H9 (cell line): Measurements from ENCODE around the gene KIF21B. TPM values are rescaled to one million over a fixed set of nuclear protein-coding genes. Genes with fewer than 3 reads are reported as not detected.

Experiments
- DNase-seq: peaks from one replicate; pipeline ENCODE4 v3.0.0-alpha.2; 2017
- H2AFZ ChIP-seq: one replicate; pipeline ENCODE4 v1.6.1; 2013; ENCODE audit warnings: mild to moderate bottlenecking, low read length, control low read depth, moderate library complexity
- H2AK5ac ChIP-seq: 2 replicates; pipeline ENCODE4 v1.6.1; 2013; ENCODE audit warnings: low read length, control low read depth, mixed read lengths; ENCODE audit not compliant: insufficient read length
- H2BK120ac ChIP-seq: one replicate; pipeline ENCODE4 v1.6.1; 2013; ENCODE audit warnings: low read depth, mild to moderate bottlenecking, low read length, control low read depth, inconsistent platforms; ENCODE audit not compliant: poor library complexity, severe bottlenecking
- H2BK12ac ChIP-seq: 2 replicates; pipeline ENCODE4 v1.6.1; 2013; ENCODE audit warnings: low read length, control low read depth, mixed read lengths, low read depth; ENCODE audit not compliant: insufficient read length
- H2BK15ac ChIP-seq: 2 replicates; pipeline ENCODE4 v1.6.1; 2013; ENCODE audit warnings: low read depth, low read length, control low read depth
- H2BK20ac ChIP-seq: one replicate; pipeline ENCODE4 v1.6.1; 2013; ENCODE audit warnings: low read depth, mild to moderate bottlenecking, low read length, control low read depth, inconsistent platforms; ENCODE audit not compliant: poor library complexity, severe bottlenecking
- H2BK5ac ChIP-seq: 2 replicates; pipeline ENCODE4 v1.6.1; 2013; ENCODE audit warnings: low read length, control low read depth, mixed read lengths; ENCODE audit not compliant: insufficient read length
- H3K14ac ChIP-seq: 2 replicates; pipeline ENCODE4 v1.6.1; 2013; ENCODE audit warnings: low read length, control low read depth; ENCODE audit not compliant: insufficient read depth
- H3K18ac ChIP-seq: 2 replicates; pipeline ENCODE4 v1.6.1; 2013; ENCODE audit warnings: low read depth, mild to moderate bottlenecking, mixed read lengths, low read length, control low read depth; ENCODE audit not compliant: insufficient read length
- H3K23ac ChIP-seq: 2 replicates; pipeline ENCODE4 v1.6.1; 2013; ENCODE audit warnings: low read length, control low read depth, mixed read lengths, low read depth; ENCODE audit not compliant: insufficient read length
- H3K23me2 ChIP-seq: 2 replicates; pipeline ENCODE4 v1.6.1; 2013; ENCODE audit warnings: low read depth, mild to moderate bottlenecking, mixed read lengths, low read length, control low read depth; ENCODE audit not compliant: insufficient read length, poor library complexity, severe bottlenecking
- H3K27ac ChIP-seq: 2 replicates; pipeline ENCODE4 v1.5.1; 2013; ENCODE audit warnings: low read length, control low read depth, mixed read lengths, low read depth; ENCODE audit not compliant: insufficient read length
- H3K27me3 ChIP-seq: 2 replicates; pipeline ENCODE4 v1.6.1; 2013; ENCODE audit warnings: low read length, control low read depth, inconsistent platforms; ENCODE audit not compliant: insufficient read depth
- H3K4ac ChIP-seq: 2 replicates; pipeline ENCODE4 v1.6.1; 2013; ENCODE audit warnings: low read depth, mild to moderate bottlenecking, control low read depth, inconsistent platforms, low read length, moderate library complexity
- H3K4me1 ChIP-seq: 2 replicates; pipeline ENCODE4 v1.6.1; 2013; ENCODE audit warnings: low read length, control low read depth, inconsistent platforms; ENCODE audit not compliant: insufficient read depth
- H3K4me2 ChIP-seq: 2 replicates; pipeline ENCODE4 v1.6.1; 2013; ENCODE audit warnings: low read length, control low read depth, mixed read lengths; ENCODE audit not compliant: insufficient read length, insufficient read depth
- H3K56ac ChIP-seq: 2 replicates; pipeline ENCODE4 v1.6.1; 2013; ENCODE audit warnings: low read depth, mild to moderate bottlenecking, mixed read lengths, low read length, control low read depth; ENCODE audit not compliant: insufficient read length
- H3K79me1 ChIP-seq: 2 replicates; pipeline ENCODE4 v1.6.1; 2013; ENCODE audit warnings: low read depth, mild to moderate bottlenecking, moderate library complexity, low read length, control low read depth, inconsistent platforms; ENCODE audit not compliant: insufficient read depth, poor library complexity, severe bottlenecking
- H3K79me2 ChIP-seq: 2 replicates; pipeline ENCODE4 v1.6.1; 2013; ENCODE audit warnings: low read length, control low read depth, inconsistent platforms; ENCODE audit not compliant: insufficient read depth
- H3K9ac ChIP-seq: 2 replicates; pipeline ENCODE4 v1.6.1; 2013; ENCODE audit warnings: low read length, control low read depth, mixed read lengths; ENCODE audit not compliant: insufficient read length; ENCODE audit errors: extremely low read depth
- H3K9me3 ChIP-seq: one replicate; pipeline ENCODE4 v1.6.1; 2013; ENCODE audit warnings: low read depth, low read length, inconsistent platforms; ENCODE audit not compliant: control insufficient read depth
- H3T11ph ChIP-seq: one replicate; pipeline ENCODE4 v1.6.1; 2013; ENCODE audit warnings: mild to moderate bottlenecking, low read length, control low read depth, inconsistent platforms
- H4K20me1 ChIP-seq: one replicate; pipeline ENCODE4 v1.6.1; 2013; ENCODE audit not compliant: control insufficient read depth, insufficient read length, insufficient read depth
- H4K5ac ChIP-seq: 2 replicates; pipeline ENCODE4 v1.6.1; 2013; ENCODE audit warnings: low read depth, mild to moderate bottlenecking, mixed read lengths, low read length, control low read depth; ENCODE audit not compliant: insufficient read length
- H4K8ac ChIP-seq: replicated peaks from 2 replicates; pipeline ENCODE4 v1.6.1; 2013; ENCODE audit warnings: low read length, control low read depth, mixed read lengths, low read depth; ENCODE audit not compliant: insufficient read length
- H4K91ac ChIP-seq: 2 replicates; pipeline ENCODE4 v1.6.1; 2013; ENCODE audit warnings: low read depth, mild to moderate bottlenecking, moderate library complexity, mixed read lengths, low read length, control low read depth; ENCODE audit not compliant: insufficient read length
- H3K27ac Mint-ChIP-seq, 3 experiments: 2 replicates in 2 of 3; 3 replicates in 1 of 3; pipeline ENCODE4 v1.8.0; 2020 to 2021; ENCODE audit warnings: mixed read lengths in 3 of 3, mild to moderate bottlenecking in 1 of 3, moderate library complexity in 1 of 3
- H3K27me3 Mint-ChIP-seq: 2 replicates; pipeline ENCODE4 v1.8.0; 2021; ENCODE audit warnings: low read depth, mild to moderate bottlenecking, moderate library complexity, mixed read lengths
- H3K36me3 Mint-ChIP-seq, 3 experiments: 2 replicates in 2 of 3; 3 replicates in 1 of 3; pipeline ENCODE4 v1.8.0; 2020 to 2021; ENCODE audit warnings: low read depth in 3 of 3, mixed read lengths in 3 of 3; ENCODE audit not compliant: insufficient read depth in 1 of 3
- H3K4me1 Mint-ChIP-seq, 2 experiments: 2 replicates each; pipeline ENCODE4 v1.8.0; 2020; ENCODE audit warnings: mixed read lengths in 2 of 2
- H3K4me3 Mint-ChIP-seq, 2 experiments: 2 replicates in 1 of 2; 3 replicates in 1 of 2; pipeline ENCODE4 v1.8.0; 2020 to 2021; ENCODE audit warnings: mild to moderate bottlenecking in 2 of 2, mixed read lengths in 2 of 2, moderate library complexity in 1 of 2
- H3K9me3 Mint-ChIP-seq, 2 experiments: 2 replicates in 1 of 2; 3 replicates in 1 of 2; pipeline ENCODE4 v1.8.0; 2020; ENCODE audit warnings: mild to moderate bottlenecking in 2 of 2, mixed read lengths in 2 of 2, moderate library complexity in 1 of 2
- WGBS: extraction: QIAGEN DNeasy Blood & Tissue Kit; methylation state at CpG from one replicate; pipeline ENCODE4 v1.1.7; 2013; ENCODE audit warnings: missing lambda C conversion rate, low lambda C conversion rate, mixed read lengths; ENCODE audit not compliant: insufficient read length; ENCODE audit errors: extremely low coverage; 5-methylcytosine and 5-hydroxymethylcytosine counted together
- total RNA-seq: library from RNA; stranded (reverse); gene quantifications from 2 replicates; pipeline ENCODE4 v1.2.1, GENCODE V29; 2021
- TF ChIP-seq, protein P1 (sequence below): fragments of 200-600 bp; sonication (generic); conservative IDR thresholded peaks from 3 replicates; pipeline ENCODE4 v1.8.0; 2021; ENCODE audit warnings: antibody characterized with exemption, mild to moderate bottlenecking

The KIF21B gene
- total RNA-seq, 1 experiment from 2014 or later, result 7.5 TPM

- no CpG with 5 or more reads among the region's 17 CpGs for WGBS
- Histone ChIP-seq H3K79me1 (no peaks in the 10 kb centered on the region), H3K4me1 (peaks cover 16% of the 10 kb centered on the region), H2BK12ac (no peak overlapping the region), H3K18ac (no peak overlapping the region), H3K27ac (no peak overlapping the region), H4K91ac (no peak overlapping the region), H3K9me3 (no peaks in the 10 kb centered on the region), H2AK5ac (no peak overlapping the region), H3K4me2 (peak overlapping the region; percentile 57), H2AFZ (no peak overlapping the region), H3K23ac (no peak overlapping the region), H2BK15ac (no peak overlapping the region), H3K9ac (no peak overlapping the region), H3T11ph (no peak overlapping the region), H3K27me3 (no peaks in the 10 kb centered on the region), H4K5ac (no peak overlapping the region), H4K20me1 (no peaks in the 10 kb centered on the region), H3K4ac (no peak overlapping the region), H2BK20ac (no peak overlapping the region), H4K8ac (no peak overlapping the region), H3K23me2 (peaks cover 14% of the 10 kb centered on the region), H3K14ac (peak overlapping the region; percentile 32; the same call in 1 of the 2 replicates), H3K79me2 (no peaks in the 10 kb centered on the region), H2BK120ac (no peak overlapping the region), H3K56ac (no peak overlapping the region), H2BK5ac (no peak overlapping the region)
- peaks cover 12% of the 10 kb centered on the region for H3K27me3 Mint-ChIP-seq
- TF ChIP-seq, protein P1, sequence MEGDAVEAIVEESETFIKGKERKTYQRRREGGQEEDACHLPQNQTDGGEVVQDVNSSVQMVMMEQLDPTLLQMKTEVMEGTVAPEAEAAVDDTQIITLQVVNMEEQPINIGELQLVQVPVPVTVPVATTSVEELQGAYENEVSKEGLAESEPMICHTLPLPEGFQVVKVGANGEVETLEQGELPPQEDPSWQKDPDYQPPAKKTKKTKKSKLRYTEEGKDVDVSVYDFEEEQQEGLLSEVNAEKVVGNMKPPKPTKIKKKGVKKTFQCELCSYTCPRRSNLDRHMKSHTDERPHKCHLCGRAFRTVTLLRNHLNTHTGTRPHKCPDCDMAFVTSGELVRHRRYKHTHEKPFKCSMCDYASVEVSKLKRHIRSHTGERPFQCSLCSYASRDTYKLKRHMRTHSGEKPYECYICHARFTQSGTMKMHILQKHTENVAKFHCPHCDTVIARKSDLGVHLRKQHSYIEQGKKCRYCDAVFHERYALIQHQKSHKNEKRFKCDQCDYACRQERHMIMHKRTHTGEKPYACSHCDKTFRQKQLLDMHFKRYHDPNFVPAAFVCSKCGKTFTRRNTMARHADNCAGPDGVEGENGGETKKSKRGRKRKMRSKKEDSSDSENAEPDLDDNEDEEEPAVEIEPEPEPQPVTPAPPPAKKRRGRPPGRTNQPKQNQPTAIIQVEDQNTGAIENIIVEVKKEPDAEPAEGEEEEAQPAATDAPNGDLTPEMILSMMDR, result no peak
- peaks cover 0 to 11% (median 0%) of the 10 kb centered on the region in 3 experiments; a peak in 2 of 7 replicates for H3K36me3 Mint-ChIP-seq
- H3K9me3 Mint-ChIP-seq, result no peaks in the 10 kb centered on the region
- no peak overlapping the region; a peak in 1 of 7 replicates for H3K27ac Mint-ChIP-seq
- peaks cover 56 to 62% of the 10 kb centered on the region in 2 experiments for H3K4me1 Mint-ChIP-seq
- no peak for DNase-seq
- H3K4me3 Mint-ChIP-seq, result peak overlapping the region; percentile 51 to 83
Observed at GRCh38 chr1:201023920-201024624, 558 bp upstream of the KIF21B start.
